ENCODE data around the gene SLC13A4. TPM values are rescaled to one million over a fixed set of nuclear protein-coding genes. Genes with fewer than 3 reads are reported as not detected.

SLC13A4 gene
- total RNA-seq, 1 donor from 2014 or later: 0.08 TPM

- Histone ChIP-seq H3K4me3 (ENCODE audit: low read depth, low read length) (no peak overlapping the region), H3K27me3 (ENCODE audit: control insufficient read depth, insufficient read depth, low read length) (no peaks in the 10 kb centered on the region), H3K36me3 (ENCODE audit: control insufficient read depth, insufficient read depth, low read length) (no peaks in the 10 kb centered on the region)
- DNase-seq (ENCODE audit: low read depth): no peak
- no peak for TF ChIP-seq CTCF (IDR thresholded peaks at IDR 0.05; ENCODE audit: insufficient read depth, low read length, poor library complexity, severe bottlenecking)
Observed at GRCh38 chr7:135716677-135717238, 11.2 kb downstream of the SLC13A4 start.

- no peak for TF ChIP-seq CTCF (IDR thresholded peaks at IDR 0.05; ENCODE audit: insufficient read depth, low read length, poor library complexity, severe bottlenecking)
- no peak for DNase-seq (ENCODE audit: low read depth)
- H3K27me3 ChIP-seq (ENCODE audit: control insufficient read depth, insufficient read depth, low read length): no peaks in the 10 kb centered on the region
- H3K36me3 ChIP-seq (ENCODE audit: control insufficient read depth, insufficient read depth, low read length): no peaks in the 10 kb centered on the region
- no peak overlapping the region for H3K4me3 ChIP-seq (ENCODE audit: low read depth, low read length)
Observed at GRCh38 chr7:135715673-135716072, 12.3 kb downstream of the SLC13A4 start.

GRCh38 chr7:135715055-135715522 is 12.9 kb downstream of the SLC13A4 start:
- no peak for TF ChIP-seq CTCF (IDR thresholded peaks at IDR 0.05; ENCODE audit: insufficient read depth, low read length, poor library complexity, severe bottlenecking)
- no peaks in the 10 kb centered on the region for H3K36me3 ChIP-seq (ENCODE audit: control insufficient read depth, insufficient read depth, low read length)
- DNase-seq (ENCODE audit: low read depth): no peak
- no peaks in the 10 kb centered on the region for H3K27me3 ChIP-seq (ENCODE audit: control insufficient read depth, insufficient read depth, low read length)
- no peak overlapping the region for H3K4me3 ChIP-seq (ENCODE audit: low read depth, low read length)

- TF ChIP-seq CTCF (IDR thresholded peaks at IDR 0.05; ENCODE audit: insufficient read depth, low read length, poor library complexity, severe bottlenecking): no peak
- no peak for DNase-seq (ENCODE audit: low read depth)
- Histone ChIP-seq H3K4me3 (ENCODE audit: low read depth, low read length) (no peak overlapping the region), H3K27me3 (ENCODE audit: control insufficient read depth, insufficient read depth, low read length) (no peaks in the 10 kb centered on the region), H3K36me3 (ENCODE audit: control insufficient read depth, insufficient read depth, low read length) (no peaks in the 10 kb centered on the region)
Observed at GRCh38 chr7:135714534-135715009, 13.4 kb downstream of the SLC13A4 start.

- Histone ChIP-seq H3K4me3 (ENCODE audit: low read depth, low read length) (no peak overlapping the region), H3K36me3 (ENCODE audit: control insufficient read depth, insufficient read depth, low read length) (no peaks in the 10 kb centered on the region), H3K27me3 (ENCODE audit: control insufficient read depth, insufficient read depth, low read length) (no peaks in the 10 kb centered on the region)
- TF ChIP-seq CTCF (IDR thresholded peaks at IDR 0.05; ENCODE audit: insufficient read depth, low read length, poor library complexity, severe bottlenecking): no peak
- DNase-seq (ENCODE audit: low read depth): no peak
Observed at GRCh38 chr7:135713836-135714470, 14.0 kb downstream of the SLC13A4 start.

All from kidney epithelial cell (primary cell).